HG03565 (cell line): ENCODE measurements around the gene ARHGEF5.
"Not testable (repeated sequence)": the region's sequence is repeated elsewhere in the genome, so short reads cannot be mapped to it uniquely, and the experiment has no call there.

ENCODE experiments used
- ATAC-seq: cut with Tn5 transposase; IDR thresholded peaks from one replicate; pipeline ENCODE4 v1.9.1; 2021; ENCODE audit warnings: mild to moderate bottlenecking, moderate library complexity; ENCODE audit not compliant: unreplicated experiment

ARHGEF5 gene

DNA sequence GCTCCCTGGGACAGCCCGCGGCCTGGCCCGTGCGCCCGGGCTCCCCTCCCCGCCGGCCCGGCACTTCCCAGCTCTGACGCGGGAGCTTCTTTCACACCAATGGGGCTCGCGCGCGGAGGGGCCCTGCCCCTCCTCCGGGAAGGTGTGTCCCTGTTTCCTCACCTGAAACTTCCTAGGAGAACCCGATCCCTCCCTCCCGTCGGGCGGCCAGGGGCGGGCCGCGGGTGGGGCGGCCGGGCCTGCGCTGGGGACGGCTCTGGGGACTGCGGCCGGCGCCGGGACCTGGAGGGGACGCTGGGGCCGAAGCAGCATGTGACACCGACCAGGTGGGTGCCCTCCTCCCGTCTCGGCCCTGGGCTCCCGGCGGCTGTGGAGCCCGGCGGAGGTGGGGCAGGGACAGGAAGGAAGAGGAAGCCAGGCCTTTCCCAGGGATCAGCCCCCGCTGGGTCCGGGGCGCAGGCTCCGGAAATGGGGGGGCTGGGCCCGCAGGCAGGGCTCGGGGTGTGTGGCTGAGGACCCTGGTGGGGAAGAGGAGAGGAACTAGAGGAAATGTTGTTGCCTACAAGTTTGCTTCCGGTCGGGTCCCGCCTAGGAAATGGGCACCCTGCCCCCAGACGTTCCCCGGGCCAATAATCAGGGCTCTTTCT, at the start of gene ARHGEF5:
Gene ARHGEF5 (plus strand): TSS at position 227 of the 647 bp plus-strand sequence. CDS start 7,268 bp downstream, outside the sequence.
- ATAC-seq: peak; percentile 62

- not testable (repeated sequence) for ATAC-seq
Observed at GRCh38 chr7:144309702-144310101, 45.5 kb upstream of the ARHGEF5 start.

- ATAC-seq: not testable (repeated sequence)
Observed at GRCh38 chr7:144311218-144311617, 44.0 kb upstream of the ARHGEF5 start.

GRCh38 chr7:144311872-144312469, 43.2 kb upstream of the ARHGEF5 start, which contains the start of gene OR2A1:
Gene OR2A1 (plus strand): TSS chr7:144312419. CDS start chr7:144318125, 5,706 bp downstream.
- ATAC-seq: not testable (repeated sequence)

DNA sequence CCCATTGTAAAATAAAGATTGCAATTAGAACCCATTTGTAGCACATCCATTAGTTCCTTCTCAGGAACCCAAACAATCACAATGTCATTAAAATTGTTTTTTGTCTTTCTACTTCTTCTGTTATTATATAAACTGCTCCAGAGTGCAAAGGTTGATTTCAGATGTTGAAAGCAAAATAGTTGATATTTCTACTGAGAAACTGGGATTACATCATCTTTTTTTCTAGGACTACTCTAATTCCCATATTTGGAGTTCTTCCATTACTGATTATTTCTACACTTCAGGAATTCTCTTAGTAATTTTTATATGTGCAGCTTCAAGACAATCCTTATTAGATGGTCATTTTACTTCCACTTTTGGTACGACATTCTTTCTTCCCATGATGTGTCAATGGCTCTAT, 37.7 kb upstream of the ARHGEF5 start:
- not testable (repeated sequence) for ATAC-seq

DNA sequence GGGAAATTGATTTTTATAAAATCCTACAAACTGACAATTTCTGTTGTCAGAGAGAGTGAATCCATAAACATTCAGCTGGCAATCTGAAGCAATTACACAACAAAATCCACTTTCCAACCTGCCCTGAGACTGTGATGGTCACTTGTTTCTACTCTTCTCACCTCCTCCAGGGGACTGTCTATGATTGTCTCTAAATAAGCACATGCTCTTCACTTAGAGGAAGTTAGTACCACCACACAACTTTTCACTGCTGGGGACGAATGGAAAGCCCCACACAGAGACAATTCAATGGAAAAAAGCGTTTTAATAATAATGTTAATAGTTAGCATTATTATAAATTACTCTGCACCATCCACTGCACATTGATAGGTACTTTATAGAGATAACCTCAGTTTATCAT, 35.7 kb upstream of the ARHGEF5 start:
- ATAC-seq: not testable (repeated sequence)

- ATAC-seq: not testable (repeated sequence)
Observed at GRCh38 chr7:144321677-144322206, 33.5 kb upstream of the ARHGEF5 start.

DNA sequence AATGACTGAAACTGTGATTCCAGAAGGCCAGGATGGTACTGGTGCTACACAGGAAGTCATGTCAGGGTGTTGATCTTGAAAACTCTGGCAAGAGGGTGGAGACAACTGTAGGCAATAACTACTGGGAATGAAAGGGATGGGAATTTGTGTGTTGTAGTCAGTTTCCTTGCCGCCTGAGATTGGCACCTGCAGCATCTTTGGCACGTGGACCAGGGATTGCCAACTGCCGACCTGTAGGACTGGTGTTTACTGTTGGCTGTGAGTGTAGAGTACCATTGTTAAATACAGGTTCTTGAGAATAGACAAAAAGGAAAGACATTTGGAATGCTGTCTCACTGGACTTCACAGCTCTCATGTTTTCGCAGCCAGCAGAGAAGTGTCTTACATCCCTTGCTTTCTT, 31.8 kb upstream of the ARHGEF5 start:
- ATAC-seq: not testable (repeated sequence)

GRCh38 chr7:144325868-144326267, 29.3 kb upstream of the ARHGEF5 start:
- not testable (repeated sequence) for ATAC-seq

GRCh38 chr7:144330044-144330443, 25.2 kb upstream of the ARHGEF5 start:
- ATAC-seq: not testable (repeated sequence)

- peak; percentile 43 for ATAC-seq
Observed at GRCh38 chr7:144331221-144331995, 23.8 kb upstream of the ARHGEF5 start.

DNA sequence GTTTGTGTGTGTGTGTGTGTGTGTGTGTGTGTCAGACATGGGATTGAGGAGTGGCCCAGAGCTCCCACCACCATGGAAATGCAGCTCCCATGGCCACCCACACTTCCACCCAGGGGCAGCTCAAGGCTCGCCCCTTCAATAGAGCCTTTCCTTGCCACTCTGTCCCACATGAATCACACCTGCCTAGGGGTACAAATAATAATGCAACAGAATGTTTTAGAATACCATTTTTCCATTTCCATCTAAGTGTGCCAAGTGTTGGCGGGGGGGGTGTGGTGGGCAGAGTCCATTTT, 23.3 kb upstream of the ARHGEF5 start:
- not testable (repeated sequence) for ATAC-seq

GRCh38 chr7:144348625-144349024, 6.6 kb upstream of the ARHGEF5 start:
- peak; percentile 37 for ATAC-seq

DNA sequence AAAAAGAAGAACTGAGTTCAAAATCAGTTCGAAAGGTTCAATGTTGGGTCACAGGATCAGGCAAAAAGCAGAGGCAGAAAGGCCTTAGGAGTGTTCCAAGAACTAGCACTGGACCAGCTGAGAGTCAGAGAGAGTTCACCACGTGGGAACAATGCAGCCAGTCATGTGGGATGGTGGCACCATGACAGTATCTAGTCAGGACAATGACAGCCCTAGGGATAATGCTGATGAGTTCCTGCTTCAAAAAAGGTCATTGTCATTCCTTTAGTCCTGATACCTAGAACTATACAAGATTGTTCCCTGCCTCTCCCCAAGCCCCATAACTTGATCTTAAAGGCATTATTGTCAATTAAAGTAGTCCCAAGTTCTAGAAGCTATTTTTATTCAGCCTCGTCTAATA, 3.5 kb upstream of the ARHGEF5 start:
- not testable (repeated sequence) for ATAC-seq

GRCh38 chr7:144356185-144356584, 983 bp downstream of the ARHGEF5 start:
- not testable (repeated sequence) for ATAC-seq

- not testable (repeated sequence) for ATAC-seq
Observed at GRCh38 chr7:144356860-144357259, 1.7 kb downstream of the ARHGEF5 start.

- ATAC-seq: not testable (repeated sequence)
Observed at GRCh38 chr7:144362061-144362460, 6.9 kb downstream of the ARHGEF5 start.

DNA sequence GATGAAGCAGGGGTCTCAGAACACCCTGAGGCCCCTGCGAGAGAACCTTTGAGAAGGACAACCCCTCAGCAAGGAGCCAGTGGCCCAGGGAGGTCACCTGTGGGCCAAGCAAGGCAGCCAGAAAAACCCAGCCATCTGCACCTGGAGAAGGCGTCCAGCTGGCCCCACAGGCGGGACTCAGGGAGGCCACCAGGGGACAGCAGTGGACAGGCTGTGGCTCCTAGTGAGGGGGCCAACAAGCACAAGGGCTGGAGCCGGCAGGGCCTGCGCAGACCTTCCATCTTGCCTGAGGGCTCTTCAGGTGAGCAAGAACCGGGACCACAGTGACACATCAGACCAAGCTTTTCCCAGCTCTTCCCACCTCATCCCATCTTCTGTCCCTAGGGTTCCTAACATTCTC, 10.3 kb downstream of the ARHGEF5 start:
- not testable (repeated sequence) for ATAC-seq

DNA sequence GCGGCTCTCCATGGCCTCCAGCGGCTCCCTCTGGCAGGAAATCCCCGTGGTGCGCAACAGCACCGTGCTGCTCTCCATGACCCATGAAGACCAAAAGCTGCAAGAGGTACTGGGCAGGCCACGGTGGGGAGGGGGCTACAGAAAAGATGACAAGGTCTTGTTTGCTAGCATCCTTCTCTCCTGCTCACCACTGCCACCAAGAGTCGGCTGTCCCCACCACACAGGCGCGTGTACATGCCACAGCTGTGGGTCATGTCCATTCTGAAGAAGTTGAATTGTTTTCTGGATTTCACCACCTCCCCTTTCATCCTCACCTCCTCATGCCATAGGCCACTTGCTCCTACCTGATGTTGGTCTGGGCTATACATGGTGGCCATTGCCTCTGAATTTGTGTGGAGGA, 12.0 kb downstream of the ARHGEF5 start:
- ATAC-seq: not testable (repeated sequence)

GRCh38 chr7:144369221-144369620, 14.0 kb downstream of the ARHGEF5 start:
- not testable (repeated sequence) for ATAC-seq

DNA sequence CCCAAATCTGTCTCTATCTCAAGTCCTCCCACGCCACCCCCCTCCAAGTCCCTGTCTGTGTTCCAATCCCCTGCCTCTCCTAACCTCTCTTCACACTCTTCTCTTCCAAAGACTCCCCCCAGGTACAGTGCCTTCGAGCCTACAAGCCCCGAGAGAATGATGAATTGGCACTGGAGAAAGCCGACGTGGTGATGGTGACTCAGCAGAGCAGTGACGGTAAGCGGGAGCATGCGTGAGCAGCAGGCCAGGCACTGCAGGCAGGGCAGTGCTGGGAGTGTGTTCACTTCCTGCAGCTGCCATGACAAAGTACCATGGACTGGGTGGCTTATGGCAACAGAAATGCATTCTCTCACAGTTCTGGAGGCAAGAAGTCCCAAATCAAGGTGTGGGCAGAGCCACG, 23.4 kb downstream of the ARHGEF5 start:
- no peak for ATAC-seq
